Transverse colon (tissue), 4 donors: ENCODE data around the gene DHCR24. TPM values are rescaled to one million over a fixed set of nuclear protein-coding genes. Genes with fewer than 3 reads are reported as not detected.

Source experiments
- DNase-seq: peaks from one replicate; pipeline ENCODE4 v3.0.0-alpha.2; 2019
- H3K27ac ChIP-seq, 4 donors: fragments of 200-600 bp; sonication (generic); 2 replicates each; pipeline ENCODE4 v1.5.1; 2016 to 2018; ENCODE audit warnings: inconsistent platforms in 4 of 4
- H3K27me3 ChIP-seq: fragments of 200-600 bp; sonication (generic); 2 replicates; pipeline ENCODE4 v1.5.1; 2017; ENCODE audit warnings: inconsistent platforms
- H3K36me3 ChIP-seq, 4 donors: fragments of 200-600 bp; sonication (generic); 2 replicates each; pipeline ENCODE4 v1.5.1; 2017 to 2019; ENCODE audit warnings: inconsistent platforms in 4 of 4
- H3K4me1 ChIP-seq, 4 donors: fragments of 200-600 bp; sonication (generic); 2 replicates each; pipeline ENCODE4 v1.5.1; 2017 to 2020; ENCODE audit warnings: inconsistent platforms in 4 of 4
- H3K4me3 ChIP-seq, 4 donors: fragments of 200-600 bp; sonication (generic); 1 replicate in 1 of 4; 2 replicates in 3 of 4; pipeline versions ENCODE4 v1.5.1 to v1.6.1; 2017 to 2019; ENCODE audit warnings: inconsistent platforms in 4 of 4
- H3K9me3 ChIP-seq, 2 donors: fragments of 200-600 bp; sonication (generic); 2 replicates each; pipeline ENCODE4 v1.5.1; 2017 to 2019; ENCODE audit warnings: inconsistent platforms in 2 of 2
- CTCF ChIP-seq, 5 experiments: fragments of 200-600 bp in 3 of 5; fragments of 450-650 bp in 2 of 5; sonication (generic) in 3 of 5; IDR thresholded peaks; 1 replicate in 2 of 5; 2 replicates in 3 of 5; pipeline ENCODE4 v1.5.1; 2016 to 2017; ENCODE audit warnings: antibody characterized with exemption in 5 of 5, inconsistent platforms in 3 of 5, mild to moderate bottlenecking in 2 of 5, moderate library complexity in 1 of 5
- EP300 ChIP-seq: sonication (generic); formaldehyde crosslinking; IDR thresholded peaks from one replicate; pipeline ENCODE4 v1.6.1; 2017; ENCODE audit warnings: antibody characterized with exemption, low read depth
- POLR2A ChIP-seq: fragments of 450-650 bp; IDR thresholded peaks from one replicate; pipeline ENCODE4 v1.6.1; 2016; ENCODE audit warnings: antibody characterized with exemption, mild to moderate bottlenecking, moderate library complexity
- POLR2AphosphoS5 ChIP-seq, 3 donors: sonication (generic); formaldehyde crosslinking; IDR thresholded peaks; one replicate each; pipeline ENCODE4 v1.6.1; 2016; ENCODE audit warnings: antibody characterized with exemption in 3 of 3
- WGBS, 2 donors: methylation state at CpG; one replicate each; pipeline ENCODE4 v1.1.5; 2018; ENCODE audit warnings: low coverage in 1 of 2; 5-methylcytosine and 5-hydroxymethylcytosine counted together
- in situ Hi-C, 4 donors: fragments of 200-750 bp; cut with MboI; loops; one replicate each; pipeline versions ENCODE4 v1.15.0 to v1.15.1; 2017; ENCODE audit warnings: low sequenced_read_pairs in 3 of 4, low pct_ligation_motif_present in 1 of 4, low pct_unique_long_range_greater_than_20kb in 1 of 4
- intact Hi-C: fragments of 100-400 bp; cut with DNase I; formaldehyde crosslinking; loops from one replicate; pipeline ENCODE4 v1.15.1; 2023; ENCODE audit warnings: low total_unique reads
- total RNA-seq, 4 donors: library from RNA; depleted of rRNA; stranded (reverse); fragments of >200 nt; gene quantifications; one replicate each; pipeline ENCODE4 v1.1.0, GENCODE V29; 2016

DHCR24 gene
- total RNA-seq, 4 donors from 2014 or later = 71.5 to 222 (median 137) TPM

- no peak overlapping the region for H3K27ac ChIP-seq
- 73% methylated on average over 13 of the region's 13 CpGs; no CpG with 5 or more reads in 1 of the 2 donors for WGBS, 2 donors
- TF ChIP-seq POLR2A (no peak), POLR2AphosphoS5 (IDR thresholded peaks at IDR 0.05) (no peak), EP300 (no peak), CTCF (IDR thresholded peaks at IDR 0.05) (no peak)
- no peaks in the 10 kb centered on the region for H3K36me3 ChIP-seq
- no peaks in the 10 kb centered on the region for H3K9me3 ChIP-seq
- in situ Hi-C loops = loop anchor here in 2 of 4 donors (10.0 to 25.0 kb wide), 2 partner anchors 148 to 751 kb away; partner anchors contain the start of genes TCEANC2 (in 1 of the 2) and TMEM59 (in 1 of the 2)
- DNase-seq = no peak
- peaks cover 2 to 39% (median 18%) of the 10 kb centered on the region in 4 donors for H3K4me1 ChIP-seq
- no peaks in the 10 kb centered on the region for H3K27me3 ChIP-seq
- H3K4me3 ChIP-seq = no peak overlapping the region
- intact Hi-C loops = loop anchor here (5.0 to 10.0 kb wide), 2 partner anchors 141 to 318 kb away; no protein-coding TSS in a partner anchor
Measured at GRCh38 chr1:54812801-54813484, 74.1 kb downstream of the DHCR24 start.

- TF ChIP-seq CTCF (IDR thresholded peaks at IDR 0.05) = no peak
- no peak for TF ChIP-seq POLR2A
- intact Hi-C loops = loop anchor here (5.0 to 10.0 kb wide), 2 partner anchors 140 to 317 kb away; no protein-coding TSS in a partner anchor
- in situ Hi-C loops = loop anchor here in 2 of 4 donors (10.0 to 25.0 kb wide), 2 partner anchors 147 to 750 kb away; partner anchors contain the start of genes TCEANC2 (in 1 of the 2) and TMEM59 (in 1 of the 2)
- 40 to 87% methylated on average over 1 to 18 of the region's 18 CpGs for WGBS, 2 donors
- peaks cover 2 to 44% (median 18%) of the 10 kb centered on the region in 4 donors for H3K4me1 ChIP-seq
- no peaks in the 10 kb centered on the region for H3K9me3 ChIP-seq
- DNase-seq = peak; percentile 7
- no peaks in the 10 kb centered on the region for H3K27me3 ChIP-seq
- no peak overlapping the region for H3K27ac ChIP-seq
- H3K4me3 ChIP-seq = no peak overlapping the region
- H3K36me3 ChIP-seq = no peaks in the 10 kb centered on the region
Measured at GRCh38 chr1:54811739-54812655, 75.0 kb downstream of the DHCR24 start.

GRCh38 chr1:54811066-54811465 lies 75.9 kb downstream of the DHCR24 start:
- TF ChIP-seq EP300 (no peak), POLR2AphosphoS5 (IDR thresholded peaks at IDR 0.05) (no peak), CTCF (IDR thresholded peaks at IDR 0.05) (no peak), POLR2A (no peak)
- no peaks in the 10 kb centered on the region for H3K36me3 ChIP-seq
- peak; percentile 4 for DNase-seq
- no peak overlapping the region for H3K4me3 ChIP-seq
- no peaks in the 10 kb centered on the region for H3K27me3 ChIP-seq
- H3K9me3 ChIP-seq = no peaks in the 10 kb centered on the region
- in situ Hi-C loops (loop anchor here in 2 of 4 donors (10.0 to 25.0 kb wide), 2 partner anchors 146 to 749 kb away; partner anchors contain the start of genes TCEANC2 (in 1 of the 2) and TMEM59 (in 1 of the 2)), intact Hi-C loops (loop anchor here (5.0 to 10.0 kb wide), 2 partner anchors 139 to 316 kb away; no protein-coding TSS in a partner anchor)
- 84 to 86% methylated on average over 1 to 5 of the region's 5 CpGs for WGBS, 2 donors
- no peak overlapping the region for H3K27ac ChIP-seq
- peaks cover under 1 to 40% (median 17%) of the 10 kb centered on the region in 4 donors for H3K4me1 ChIP-seq
